Effector memory CD4-positive, alpha-beta T cell (primary cell): Measurements from ENCODE around the gene CD300LB.
"Not testable (repeated sequence)": the region's sequence is repeated elsewhere in the genome, so short reads cannot be mapped to it uniquely, and the experiment has no call there.

Experiments used
- DNase-seq, 3 donors: peaks; one replicate each; pipeline ENCODE4 v3.0.0-alpha.2; 2020
- H3K27ac ChIP-seq: 2 replicates; pipeline ENCODE4 v1.7.0; 2013; ENCODE audit warnings: mild to moderate bottlenecking, low read length, moderate library complexity; ENCODE audit not compliant: insufficient read depth, poor library complexity, severe bottlenecking
- H3K27me3 ChIP-seq: replicated peaks from 2 replicates; pipeline ENCODE4 v1.7.0; 2013; ENCODE audit warnings: mild to moderate bottlenecking, low read length; ENCODE audit not compliant: insufficient read depth, control insufficient read depth, poor library complexity, severe bottlenecking
- H3K36me3 ChIP-seq: 2 replicates; pipeline ENCODE4 v1.7.0; 2013; ENCODE audit warnings: mild to moderate bottlenecking, low read length, moderate library complexity; ENCODE audit not compliant: control insufficient read depth, insufficient read depth
- H3K4me1 ChIP-seq: 2 replicates; pipeline ENCODE4 v1.7.0; 2013; ENCODE audit warnings: low read length, mild to moderate bottlenecking; ENCODE audit not compliant: control insufficient read depth, insufficient read depth, poor library complexity, severe bottlenecking
- H3K4me3 ChIP-seq: 2 replicates; pipeline ENCODE4 v1.7.0; 2013; ENCODE audit warnings: low read length, low read depth, mild to moderate bottlenecking; ENCODE audit not compliant: insufficient read depth, poor library complexity, severe bottlenecking
- H3K9me3 ChIP-seq: 2 replicates; pipeline ENCODE4 v1.7.0; 2013; ENCODE audit warnings: mild to moderate bottlenecking, low read length, moderate library complexity; ENCODE audit not compliant: control insufficient read depth

The CD300LB gene

GRCh38 chr17:74567397-74567796, 36.1 kb upstream of the CD300LB start, which contains the start of gene CD300H:
Gene CD300H (minus strand): TSS chr17:74567509.
- peaks cover 4% of the 10 kb centered on the region for H3K27me3 ChIP-seq

GRCh38 chr17:74566132-74566753, 35.0 kb upstream of the CD300LB start:
- Histone ChIP-seq H3K27ac (no peak overlapping the region), H3K4me1 (no peaks in the 10 kb centered on the region), H3K4me3 (no peak overlapping the region), H3K36me3 (no peaks in the 10 kb centered on the region), H3K9me3 (no peaks in the 10 kb centered on the region), H3K27me3 (peaks cover 4% of the 10 kb centered on the region)
- no peak for DNase-seq

More at GRCh38 chr17:74567397-74567796, 36.1 kb upstream of the CD300LB start, which contains the start of gene CD300H:
- Histone ChIP-seq H3K36me3 (no peaks in the 10 kb centered on the region), H3K27ac (no peak within 1 kb of the TSS), H3K4me1 (no peaks in the 10 kb centered on the region), H3K9me3 (no peaks in the 10 kb centered on the region), H3K4me3 (no peak within 1 kb of the TSS)
- no peak for DNase-seq

- Histone ChIP-seq H3K36me3 (no peaks in the 10 kb centered on the region), H3K27ac (no peak overlapping the region), H3K4me3 (no peak overlapping the region), H3K27me3 (peaks cover 4% of the 10 kb centered on the region), H3K4me1 (no peaks in the 10 kb centered on the region), H3K9me3 (no peaks in the 10 kb centered on the region)
- no peak for DNase-seq
Measured at GRCh38 chr17:74565126-74565525, 33.9 kb upstream of the CD300LB start.

- H3K4me3 ChIP-seq, result no peak overlapping the region
Measured at GRCh38 chr17:74563358-74563757, 32.1 kb upstream of the CD300LB start.

GRCh38 chr17:74561586-74561985, 30.3 kb upstream of the CD300LB start:
- H3K27me3 ChIP-seq, result peaks cover 4% of the 10 kb centered on the region
- no peak overlapping the region for H3K27ac ChIP-seq
- no peaks in the 10 kb centered on the region for H3K36me3 ChIP-seq
- H3K9me3 ChIP-seq, result no peaks in the 10 kb centered on the region
- DNase-seq, result no peak
- no peak overlapping the region for H3K4me3 ChIP-seq
- no peaks in the 10 kb centered on the region for H3K4me1 ChIP-seq

More at GRCh38 chr17:74563358-74563757, 32.1 kb upstream of the CD300LB start:
- H3K4me1 ChIP-seq, result no peaks in the 10 kb centered on the region
- no peaks in the 10 kb centered on the region for H3K36me3 ChIP-seq
- H3K27me3 ChIP-seq, result peaks cover 4% of the 10 kb centered on the region
- H3K27ac ChIP-seq, result no peak overlapping the region
- H3K9me3 ChIP-seq, result no peaks in the 10 kb centered on the region
- no peak for DNase-seq

- no peak for DNase-seq
- Histone ChIP-seq H3K4me3 (no peak overlapping the region), H3K36me3 (no peaks in the 10 kb centered on the region), H3K9me3 (no peaks in the 10 kb centered on the region), H3K4me1 (no peaks in the 10 kb centered on the region), H3K27ac (no peak overlapping the region), H3K27me3 (peaks cover 1% of the 10 kb centered on the region)
Measured at GRCh38 chr17:74558882-74559519, 27.7 kb upstream of the CD300LB start.

- not testable (repeated sequence) for H3K27me3 ChIP-seq, H3K36me3 ChIP-seq, DNase-seq, H3K4me1 ChIP-seq, H3K27ac ChIP-seq, H3K4me3 ChIP-seq, H3K9me3 ChIP-seq
Measured at GRCh38 chr17:74558402-74558801, 27.1 kb upstream of the CD300LB start.

GRCh38 chr17:74555427-74555940, 24.2 kb upstream of the CD300LB start:
- no peaks in the 10 kb centered on the region for H3K4me1 ChIP-seq
- no peaks in the 10 kb centered on the region for H3K36me3 ChIP-seq
- H3K27ac ChIP-seq, result no peak overlapping the region
- no peaks in the 10 kb centered on the region for H3K9me3 ChIP-seq
- no peak for DNase-seq
- no peak overlapping the region for H3K4me3 ChIP-seq
- no peaks in the 10 kb centered on the region for H3K27me3 ChIP-seq

- Histone ChIP-seq H3K4me3 (no peak overlapping the region), H3K27ac (no peak overlapping the region), H3K9me3 (no peaks in the 10 kb centered on the region), H3K36me3 (no peaks in the 10 kb centered on the region), H3K27me3 (no peaks in the 10 kb centered on the region), H3K4me1 (no peaks in the 10 kb centered on the region)
- DNase-seq, result no peak
Measured at GRCh38 chr17:74554909-74555308, 23.6 kb upstream of the CD300LB start.

- Histone ChIP-seq H3K36me3 (no peaks in the 10 kb centered on the region), H3K4me3 (no peak overlapping the region), H3K9me3 (no peaks in the 10 kb centered on the region), H3K27me3 (no peaks in the 10 kb centered on the region), H3K27ac (no peak overlapping the region), H3K4me1 (no peaks in the 10 kb centered on the region)
- DNase-seq, result no peak
Measured at GRCh38 chr17:74552037-74552436, 20.8 kb upstream of the CD300LB start.
